Suppressor macrophage treated with lipopolysaccharide for 1 hour (primary cell): ENCODE measurements around the gene FGD6.
"Not testable (repeated sequence)": the region's sequence is repeated elsewhere in the genome, so short reads cannot be mapped to it uniquely, and the experiment has no call there.

Experiments
- DNase-seq, 3 donors: peaks; one replicate each; pipeline ENCODE4 v3.0.0-alpha.2; 2020 to 2022

FGD6 gene

GRCh38 chr12:95118788-95119179, 98.5 kb downstream of the FGD6 start:
- DNase-seq, result no peak

GRCh38 chr12:95118138-95118787, 99.0 kb downstream of the FGD6 start:
- DNase-seq, result no peak

GRCh38 chr12:95117178-95117599, 100.1 kb downstream of the FGD6 start:
- peak; percentile 78 to 90 (median 89) for DNase-seq

- no peak for DNase-seq
Measured at GRCh38 chr12:95116773-95117172, 100.5 kb downstream of the FGD6 start.

- no peak for DNase-seq
Measured at GRCh38 chr12:95116341-95116740, 100.9 kb downstream of the FGD6 start.

- DNase-seq, result no peak
Measured at GRCh38 chr12:95115641-95116040, 101.6 kb downstream of the FGD6 start.

GRCh38 chr12:95114766-95115405, 102.4 kb downstream of the FGD6 start:
- DNase-seq, result peak in 1 of 3 donors; percentile 21

- no peak for DNase-seq
Measured at GRCh38 chr12:95107362-95107761, 109.9 kb downstream of the FGD6 start.

- no peak for DNase-seq
Measured at GRCh38 chr12:95105540-95105939, 111.7 kb downstream of the FGD6 start.

- DNase-seq, result no peak
Measured at GRCh38 chr12:95104919-95105452, 112.3 kb downstream of the FGD6 start.

- peak; percentile 35 to 64 (median 58) for DNase-seq
Measured at GRCh38 chr12:95102916-95103671, 114.2 kb downstream of the FGD6 start.

GRCh38 chr12:95101957-95102356, 115.3 kb downstream of the FGD6 start:
- not testable (repeated sequence) for DNase-seq

GRCh38 chr12:95100264-95101190, 116.7 kb downstream of the FGD6 start:
- no peak for DNase-seq

GRCh38 chr12:95099270-95099790, 117.9 kb downstream of the FGD6 start:
- no peak for DNase-seq

- DNase-seq, result no peak
Measured at GRCh38 chr12:95096852-95097251, 120.4 kb downstream of the FGD6 start.

- DNase-seq, result no peak
Measured at GRCh38 chr12:95096378-95096777, 120.9 kb downstream of the FGD6 start.

- DNase-seq, result peak in 2 of 3 donors; percentile 40 to 49
Measured at GRCh38 chr12:95095866-95096265, 121.4 kb downstream of the FGD6 start.

GRCh38 chr12:95089462-95089861, 127.8 kb downstream of the FGD6 start:
- DNase-seq, result no peak

- peak in 1 of 3 donors; percentile 16 for DNase-seq
Measured at GRCh38 chr12:95088379-95088778, 128.9 kb downstream of the FGD6 start.

GRCh38 chr12:95085612-95086011, 131.7 kb downstream of the FGD6 start:
- no peak for DNase-seq

- no peak for DNase-seq
Measured at GRCh38 chr12:95083938-95084337, 133.3 kb downstream of the FGD6 start.

- DNase-seq, result no peak
Measured at GRCh38 chr12:95083471-95083870, 133.8 kb downstream of the FGD6 start.
